Hypothalamus (tissue), 51 donors: ENCODE measurements around the gene ACSL5.
"Not testable (repeated sequence)": the region's sequence is repeated elsewhere in the genome, so short reads cannot be mapped to it uniquely, and the experiment has no call there.

ENCODE experiments used
- DNase-seq, 51 donors: peaks; one replicate each; lab custom pipeline; 2025; lab: John Stamatoyannopoulos, UW

Gene ACSL5

DNA sequence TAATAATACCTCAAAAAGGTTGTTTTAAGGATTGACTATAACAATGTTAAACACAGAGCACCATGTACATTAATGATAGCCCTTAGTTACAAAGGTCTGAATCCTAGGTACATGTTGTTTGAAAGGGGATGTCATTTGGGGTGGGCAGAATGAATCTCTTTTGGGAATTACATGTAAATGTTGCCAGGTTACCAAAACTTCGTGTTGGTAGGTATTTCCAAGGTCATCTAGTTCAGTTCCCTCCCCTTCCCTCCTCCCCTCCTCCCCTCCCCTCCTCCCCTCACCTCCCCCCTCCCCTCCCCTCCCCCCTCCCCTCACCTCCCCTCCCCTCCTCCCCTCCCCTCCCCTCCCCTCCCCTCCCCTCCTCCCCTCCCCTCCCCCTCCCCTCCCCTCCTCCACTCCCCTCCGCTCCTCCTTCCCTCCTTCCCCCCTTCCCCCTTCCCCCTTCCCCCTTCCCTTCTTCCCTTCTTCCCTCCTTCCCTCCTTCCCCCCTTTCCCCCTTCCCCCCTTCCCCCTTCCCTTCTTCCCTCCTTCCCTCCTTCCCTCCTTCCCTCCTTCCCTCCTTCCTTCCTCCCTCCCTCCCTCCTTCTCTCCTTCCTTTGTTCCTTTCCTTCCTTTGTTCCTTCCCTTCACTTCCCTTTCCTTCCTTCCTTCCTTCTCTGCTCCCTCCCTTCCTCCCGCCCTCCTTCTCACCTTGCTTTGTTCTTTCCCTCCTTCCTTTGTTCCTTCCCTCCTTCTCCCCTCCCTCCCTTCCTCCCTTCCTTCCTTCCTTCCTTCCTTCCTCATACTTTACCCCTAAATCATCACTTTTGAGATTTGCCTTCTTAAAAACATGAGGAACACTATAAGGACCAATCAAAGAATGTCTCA lies 81.2 kb downstream of the ACSL5 start:
- DNase-seq, result no peak

DNA sequence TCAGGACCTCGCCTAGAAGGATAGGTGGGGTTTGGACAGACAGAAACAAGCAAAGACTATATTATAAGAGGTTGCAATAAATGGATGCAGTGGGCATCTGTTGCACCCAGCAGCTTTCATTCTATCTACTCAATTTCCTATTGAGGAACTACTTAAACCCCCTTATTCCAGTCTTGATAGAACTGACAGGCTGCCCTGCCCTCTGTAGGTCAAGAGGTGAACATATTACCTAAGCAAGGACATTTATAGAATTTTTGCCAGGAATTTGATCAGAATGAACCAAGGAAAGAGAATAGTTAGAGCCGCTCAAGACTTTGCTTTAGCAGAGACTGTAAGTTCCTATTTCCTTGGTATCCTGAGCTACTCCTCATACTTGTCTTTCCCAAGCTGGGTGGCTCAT lies 82.6 kb downstream of the ACSL5 start:
- no peak for DNase-seq

DNA sequence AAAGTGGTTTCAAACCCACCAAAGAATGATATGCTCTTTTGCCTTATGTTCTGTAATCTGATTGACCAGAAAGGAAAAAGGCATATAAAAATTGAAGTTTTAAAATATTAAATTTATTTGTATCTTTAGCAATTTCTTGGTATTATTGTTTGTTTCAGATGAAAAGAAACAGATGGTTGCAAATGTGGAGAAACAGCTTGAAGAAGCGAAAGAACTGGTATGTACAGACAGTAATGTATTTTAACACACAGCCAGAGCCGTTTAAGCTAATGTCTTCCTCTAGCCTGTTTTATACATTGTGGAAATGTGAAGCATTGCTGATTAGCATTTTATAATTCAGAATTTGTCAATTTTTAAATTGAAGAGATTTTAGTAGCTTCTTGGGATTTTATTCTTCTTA lies 86.5 kb downstream of the ACSL5 start:
- no peak for DNase-seq

- DNase-seq, result no peak
These were observed 87.3 kb downstream of the ACSL5 start for GRCh38 chr10:112461029-112461887.

DNA sequence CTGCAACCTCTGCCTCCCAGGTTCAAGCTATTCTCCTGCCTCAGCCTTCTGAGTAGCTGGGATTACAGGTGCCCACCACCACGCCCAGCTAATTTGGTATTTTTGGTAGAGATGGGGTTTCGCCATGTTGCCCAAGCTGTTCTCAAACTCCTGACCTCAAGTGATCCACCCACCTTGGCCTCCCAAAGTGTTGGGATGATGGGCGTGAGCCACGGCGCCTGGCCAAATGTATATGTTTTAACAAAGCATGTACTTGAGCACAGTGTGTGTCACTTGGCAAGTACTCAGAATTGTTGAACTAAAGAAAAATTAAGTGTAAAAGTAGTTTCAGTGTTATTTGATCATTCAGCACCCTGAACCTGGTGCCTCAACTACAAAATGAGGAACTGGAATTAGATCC lies 90.2 kb downstream of the ACSL5 start:
- DNase-seq, result not testable (repeated sequence)

DNA sequence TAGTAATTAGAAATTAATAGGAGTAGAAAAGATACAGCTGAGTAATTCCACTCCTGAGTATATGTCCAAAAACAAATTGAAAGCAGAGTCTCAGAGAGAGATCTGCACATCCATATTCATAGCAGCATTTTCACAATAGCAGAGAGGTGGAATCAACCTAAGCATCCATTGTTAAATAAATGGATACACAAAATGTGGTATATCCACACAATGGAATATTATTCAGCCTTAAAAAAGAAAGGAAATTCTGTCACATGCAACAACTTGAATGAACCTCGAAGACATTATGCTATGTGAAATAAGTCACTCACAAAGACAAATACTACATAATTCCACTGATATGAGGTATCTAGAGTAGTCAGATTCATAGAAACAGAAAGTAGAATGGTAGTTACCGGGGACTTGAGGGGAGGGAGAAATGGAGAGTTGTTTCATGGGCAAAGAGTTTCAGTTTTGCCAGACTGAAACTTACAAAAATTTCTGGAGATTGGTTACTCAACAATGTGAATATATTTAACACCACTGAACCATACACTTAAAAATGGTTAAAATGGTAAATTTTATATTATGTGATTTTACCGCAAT lies 91.5 kb downstream of the ACSL5 start:
- no peak for DNase-seq

GRCh38 chr10:112466802-112467201 lies 92.9 kb downstream of the ACSL5 start:
- DNase-seq, result no peak

GRCh38 chr10:112467541-112468075 lies 93.7 kb downstream of the ACSL5 start:
- no peak for DNase-seq

- DNase-seq, result peak in 8 of 51 donors; percentile 1 to 39 (median 8)
These were observed 98.1 kb downstream of the ACSL5 start for GRCh38 chr10:112471878-112472487.

DNA sequence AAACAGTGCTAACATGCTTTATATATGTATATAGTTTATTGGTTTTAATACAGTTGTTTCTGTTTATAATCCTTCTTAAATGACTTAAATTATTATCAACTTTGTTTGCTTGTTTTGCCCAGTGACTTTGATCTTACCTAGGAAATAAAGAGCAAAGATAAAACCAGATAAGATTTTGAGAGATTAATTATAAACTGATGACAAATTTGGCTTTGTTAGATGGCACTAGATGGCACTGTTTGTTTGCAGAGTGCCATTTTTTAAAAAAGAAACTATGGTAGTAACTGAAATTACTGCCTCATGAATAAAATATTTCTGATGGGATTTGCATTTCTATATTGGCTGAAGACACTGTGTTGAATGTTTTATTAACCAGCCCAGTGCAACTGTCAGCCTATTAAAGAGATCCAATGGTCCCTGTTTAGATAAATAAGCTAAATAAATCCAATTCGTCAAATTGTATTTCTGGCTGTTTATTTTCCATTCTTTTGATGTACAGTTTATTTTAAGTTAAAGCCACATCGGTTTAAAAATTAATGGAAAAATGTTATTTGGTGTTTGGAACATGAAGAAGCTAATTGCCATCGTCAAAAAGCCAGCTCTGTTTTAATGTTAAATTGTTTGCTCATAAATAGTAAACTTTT lies 101.8 kb downstream of the ACSL5 start:
- DNase-seq, result no peak
